Measurements from ENCODE around the gene CHKB.

Gene CHKB

DNA sequence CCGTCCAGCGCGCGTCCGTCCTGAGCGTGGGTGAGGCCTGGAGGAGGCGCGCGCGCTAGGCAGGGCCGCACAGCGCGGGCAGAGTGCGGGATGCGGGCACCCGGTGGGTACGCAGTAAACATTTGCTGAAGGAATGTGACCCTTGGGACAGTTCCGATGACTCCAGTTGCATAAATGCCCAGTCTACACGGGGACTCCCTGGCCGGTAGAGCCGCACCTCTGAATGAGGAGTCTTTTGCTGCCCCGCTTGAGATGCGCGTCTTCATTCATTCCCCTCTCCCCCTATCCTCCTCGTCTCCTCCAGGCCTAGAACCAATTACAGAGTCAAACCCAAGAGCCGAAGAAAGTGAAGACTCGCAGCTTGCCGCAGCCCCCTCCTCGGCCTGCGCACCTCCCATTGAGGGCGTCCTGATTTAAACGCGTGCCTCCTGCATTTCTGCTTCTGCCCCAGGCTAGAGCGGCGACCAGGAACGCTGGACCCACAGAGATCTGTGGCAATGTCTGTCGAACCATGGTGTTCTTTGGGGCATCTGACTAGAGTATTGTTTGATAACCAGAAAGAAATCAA, 729 bp upstream of the CHKB start:
- no peak for TF ChIP-seq Cebpa-rat (IDR thresholded peaks at IDR 0.05)
- Histone ChIP-seq H3K27ac (peak overlapping the region; percentile 97), H3K27me3 (no peaks in the 10 kb centered on the region), H3K4me1 (peaks cover 28% of the 10 kb centered on the region), H3K36me3 (peaks cover 31% of the 10 kb centered on the region), H3K9me3 (no peaks in the 10 kb centered on the region), H3K4me3 (peak overlapping the region; percentile 87), H3K9ac (peak overlapping the region; percentile 93), H3K4me2 (peak overlapping the region; percentile 92), H4K20me1 (peaks cover 17% of the 10 kb centered on the region)

DNA sequence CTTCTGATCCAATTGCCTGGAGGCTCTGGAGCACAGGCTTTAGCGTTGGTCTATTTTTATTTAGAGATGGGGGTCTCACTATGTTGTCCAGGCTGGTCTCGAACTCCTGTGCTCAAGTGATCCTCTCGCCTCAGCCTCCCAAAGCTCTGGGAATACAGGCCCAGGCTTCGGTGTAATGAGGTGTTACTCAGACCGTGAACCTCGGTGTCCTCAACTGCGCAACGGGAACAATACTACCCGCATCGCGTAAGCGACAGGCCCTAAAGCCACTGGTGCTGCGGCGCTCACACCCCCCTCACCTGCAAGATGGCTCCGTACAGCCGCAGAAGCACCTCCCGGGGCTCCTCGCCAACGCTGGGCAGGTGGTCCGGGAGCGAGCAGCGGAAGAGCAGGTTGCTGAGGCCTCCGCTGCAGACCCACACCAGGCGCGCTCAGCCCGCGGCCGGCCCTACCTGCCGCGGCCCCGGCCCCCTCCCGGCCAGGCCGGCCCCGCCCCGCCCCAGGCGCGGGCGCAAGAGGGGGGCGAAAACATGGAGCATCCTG, 628 bp downstream of the CHKB start:
- no peak for TF ChIP-seq Cebpa-rat (IDR thresholded peaks at IDR 0.05)
- Histone ChIP-seq H3K27ac (peak overlapping the region; percentile 97), H3K9ac (peak overlapping the region; percentile 93), H3K36me3 (peaks cover 39% of the 10 kb centered on the region), H3K4me1 (peaks cover 28% of the 10 kb centered on the region), H3K4me2 (peak overlapping the region; percentile 96), H3K27me3 (no peaks in the 10 kb centered on the region), H3K9me3 (no peaks in the 10 kb centered on the region), H4K20me1 (peaks cover 12% of the 10 kb centered on the region), H3K4me3 (peak overlapping the region; percentile 87)

DNA sequence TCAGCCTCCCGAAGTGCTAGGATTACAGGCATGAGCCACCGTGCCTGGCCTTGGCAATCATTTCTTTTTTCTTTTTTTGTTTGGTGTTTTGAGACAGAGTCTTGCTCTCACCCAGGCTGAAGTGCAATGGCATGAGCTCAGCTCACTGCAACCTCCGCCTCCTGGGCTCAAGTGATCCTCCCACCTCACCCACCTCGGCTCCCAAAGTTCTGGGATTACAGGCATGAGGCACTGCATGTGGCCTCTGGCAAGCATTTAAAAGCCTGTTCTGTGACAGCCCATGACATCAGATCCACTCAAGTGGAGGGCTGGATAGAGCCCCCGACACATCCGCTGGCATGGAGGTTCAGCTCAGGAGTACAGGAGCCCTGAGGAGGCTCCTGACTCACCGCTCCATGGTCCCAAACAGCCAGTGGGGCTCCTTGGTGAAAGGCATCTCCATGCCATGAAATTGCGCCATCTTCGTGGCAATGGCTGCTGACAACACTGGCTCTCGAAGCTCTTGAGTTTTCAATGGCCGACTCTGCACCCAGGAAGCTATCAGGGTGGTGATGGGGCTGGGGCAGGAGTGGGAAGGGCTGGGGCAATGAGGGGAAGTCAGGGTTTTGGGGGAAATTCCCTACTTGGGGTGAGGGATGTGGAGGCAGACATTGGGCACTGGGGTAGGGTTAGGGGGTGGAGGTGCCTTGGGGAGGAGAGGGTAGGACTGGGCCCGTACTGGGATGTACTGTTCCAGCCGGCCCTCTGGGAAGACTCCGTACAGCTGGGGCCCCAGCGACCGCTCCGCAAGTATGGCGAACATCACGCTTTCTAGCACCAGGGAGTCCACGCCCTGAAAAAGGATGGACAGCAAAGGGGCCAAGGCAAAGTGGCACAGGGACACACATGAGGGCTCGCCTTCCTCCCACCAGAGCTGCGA, 1.4 kb downstream of the CHKB start:
- Histone ChIP-seq H3K4me1 (peaks cover 28% of the 10 kb centered on the region), H3K9ac (peak overlapping the region; percentile 93), H4K20me1 (peaks cover 14% of the 10 kb centered on the region), H3K27ac (peak overlapping the region; percentile 97; the same call in 1 of the 2 replicates), H3K9me3 (no peaks in the 10 kb centered on the region), H3K4me3 (peak overlapping the region; percentile 87), H3K36me3 (peaks cover 46% of the 10 kb centered on the region), H3K4me2 (peak overlapping the region; percentile 96), H3K27me3 (no peaks in the 10 kb centered on the region)
- TF ChIP-seq Cebpa-rat (IDR thresholded peaks at IDR 0.05), result no peak

DNA sequence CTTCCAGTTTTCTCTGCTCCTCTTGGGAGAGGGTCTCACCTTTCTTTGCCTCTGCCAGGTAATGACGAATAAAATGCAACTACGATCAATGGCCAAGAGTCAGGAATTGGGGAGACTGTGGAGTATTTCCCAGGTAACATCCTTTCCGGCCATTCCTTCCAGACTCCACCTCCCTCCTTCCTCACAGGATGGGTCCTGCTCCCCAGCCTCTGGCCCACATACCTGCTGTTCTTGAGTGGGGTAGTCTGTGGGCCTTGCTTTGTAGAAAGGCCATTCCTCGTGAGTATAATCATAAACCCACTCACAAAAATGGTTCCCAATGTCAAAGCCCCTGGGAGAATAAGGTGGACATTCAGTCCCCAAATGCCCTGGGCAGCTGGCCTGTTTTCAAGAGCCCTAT, 2.9 kb downstream of the CHKB start:
- H3K9ac ChIP-seq, result 0 out of 2 replicates have a peak overlapping the region, but pooled peaks have one; percentile 10
- H4K20me1 ChIP-seq, result peaks cover 20% of the 10 kb centered on the region
- H3K36me3 ChIP-seq, result peaks cover 58% of the 10 kb centered on the region
- no peak overlapping the region for H3K27ac ChIP-seq
- no peaks in the 10 kb centered on the region for H3K27me3 ChIP-seq
- no peaks in the 10 kb centered on the region for H3K9me3 ChIP-seq
- H3K4me1 ChIP-seq, result peaks cover 28% of the 10 kb centered on the region
- H3K4me2 ChIP-seq, result no peak overlapping the region
- no peak overlapping the region for H3K4me3 ChIP-seq
- no peak for TF ChIP-seq Cebpa-rat (IDR thresholded peaks at IDR 0.05)

DNA sequence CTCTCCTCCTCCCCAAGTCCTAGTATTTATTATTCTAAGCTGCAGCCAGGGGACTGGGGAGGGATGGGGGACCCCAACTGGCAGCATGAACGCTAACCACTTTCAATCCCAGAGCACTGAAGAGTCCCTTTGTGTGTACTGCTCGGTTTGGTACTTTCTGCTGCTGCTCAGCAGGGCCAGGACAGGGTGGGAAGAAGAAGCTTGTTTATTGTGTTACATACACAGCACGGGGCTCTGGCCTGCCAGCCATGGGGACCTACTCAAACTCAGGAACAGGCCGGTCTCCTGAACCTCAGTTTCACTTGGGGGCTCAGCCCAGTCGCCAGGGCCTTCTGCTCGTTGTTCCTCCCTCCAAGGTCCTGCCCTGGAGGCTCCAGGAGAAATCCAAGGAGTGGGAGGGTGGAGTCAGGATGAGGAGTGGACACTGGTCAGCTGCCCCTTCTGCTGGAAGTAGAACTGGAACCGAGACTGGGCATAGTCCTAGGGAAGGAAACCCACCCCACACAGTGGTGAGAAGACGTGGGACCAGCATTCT, 3.8 kb downstream of the CHKB start:
- peaks cover 25% of the 10 kb centered on the region for H4K20me1 ChIP-seq
- peaks cover 68% of the 10 kb centered on the region for H3K36me3 ChIP-seq
- no peaks in the 10 kb centered on the region for H3K9me3 ChIP-seq
- no peak overlapping the region for H3K9ac ChIP-seq
- H3K4me3 ChIP-seq, result no peak overlapping the region
- H3K27ac ChIP-seq, result no peak overlapping the region
- no peaks in the 10 kb centered on the region for H3K27me3 ChIP-seq
- no peak for TF ChIP-seq Cebpa-rat (IDR thresholded peaks at IDR 0.05)
- H3K4me2 ChIP-seq, result no peak overlapping the region
- H3K4me1 ChIP-seq, result peaks cover 25% of the 10 kb centered on the region

DNA sequence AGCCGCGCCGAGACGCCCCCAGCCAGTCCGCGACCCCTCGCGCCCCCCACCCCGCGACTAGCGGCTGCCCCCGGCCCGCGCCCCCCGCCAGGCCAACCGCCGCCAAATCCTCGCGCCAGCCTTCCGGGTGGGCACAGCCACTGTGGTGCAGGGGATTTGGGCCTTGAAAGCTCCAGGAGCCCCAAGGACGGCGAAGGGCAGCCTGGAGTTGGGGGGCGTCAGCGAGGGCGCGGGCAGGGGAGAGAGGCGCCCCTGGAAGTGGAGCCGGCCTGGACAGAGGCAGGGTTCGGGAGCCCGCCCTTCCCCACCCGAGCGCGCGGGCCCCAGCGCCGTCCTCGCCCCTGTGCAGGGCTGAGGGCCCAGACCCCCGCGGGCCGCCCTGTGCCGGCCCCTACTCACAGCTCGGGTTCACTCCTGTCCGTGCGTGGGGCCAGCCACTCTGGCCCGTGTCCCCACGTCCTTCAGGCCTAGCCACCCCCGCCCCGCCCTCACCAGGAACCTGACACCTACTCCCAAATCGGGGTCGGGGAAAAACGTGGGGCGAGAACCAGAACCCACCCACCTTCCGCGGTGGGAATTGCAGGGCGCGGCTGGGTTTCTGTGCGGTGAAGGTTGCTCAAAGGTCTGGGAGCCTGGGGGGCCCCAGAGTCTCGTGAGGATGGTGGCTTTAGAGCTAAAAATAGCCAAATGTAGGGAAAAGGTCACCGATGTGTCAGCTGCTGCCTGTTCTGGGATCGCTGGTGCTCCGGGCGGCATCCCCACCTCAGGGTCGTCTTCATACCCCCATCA, 4.5 kb downstream of the CHKB start, which contains the start of gene CPT1B:
Gene CPT1B (minus strand): TSS at position 441 of the 789 bp plus-strand sequence. CDS start 512 bp downstream, outside the sequence.
- Histone ChIP-seq H3K4me3 (no peak within 1 kb of the TSS), H3K27ac (no peak within 1 kb of the TSS), H3K4me2 (no peak within 1 kb of the TSS), H3K9me3 (no peaks in the 10 kb centered on the region), H4K20me1 (peaks cover 23% of the 10 kb centered on the region), H3K4me1 (peaks cover 19% of the 10 kb centered on the region), H3K36me3 (peaks cover 74% of the 10 kb centered on the region), H3K27me3 (no peaks in the 10 kb centered on the region), H3K9ac (no peak within 1 kb of the TSS)
- TF ChIP-seq Cebpa-rat (IDR thresholded peaks at IDR 0.05), result no peak

DNA sequence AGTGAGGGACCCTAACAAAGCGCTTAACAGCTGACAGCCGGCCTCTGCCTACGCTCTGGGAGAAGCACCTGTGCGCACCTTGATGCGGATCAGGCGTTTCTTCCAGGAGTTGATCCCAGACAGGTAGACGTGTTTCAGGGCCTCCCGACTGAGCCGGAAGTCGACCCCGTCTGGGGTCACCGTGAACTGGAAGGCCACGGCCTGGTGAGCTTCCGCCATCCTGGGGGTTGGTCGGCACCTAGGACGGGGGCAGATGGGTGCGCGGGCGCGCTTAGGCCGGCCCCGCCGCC, 5.0 kb downstream of the CHKB start:
- no peak overlapping the region for H3K4me3 ChIP-seq
- peaks cover 20% of the 10 kb centered on the region for H3K4me1 ChIP-seq
- H3K4me2 ChIP-seq, result no peak overlapping the region
- no peaks in the 10 kb centered on the region for H3K27me3 ChIP-seq
- H4K20me1 ChIP-seq, result peaks cover 29% of the 10 kb centered on the region
- TF ChIP-seq Cebpa-rat (IDR thresholded peaks at IDR 0.05), result no peak
- H3K9ac ChIP-seq, result no peak overlapping the region
- peaks cover 80% of the 10 kb centered on the region for H3K36me3 ChIP-seq
- no peak overlapping the region for H3K27ac ChIP-seq
- H3K9me3 ChIP-seq, result no peaks in the 10 kb centered on the region

DNA sequence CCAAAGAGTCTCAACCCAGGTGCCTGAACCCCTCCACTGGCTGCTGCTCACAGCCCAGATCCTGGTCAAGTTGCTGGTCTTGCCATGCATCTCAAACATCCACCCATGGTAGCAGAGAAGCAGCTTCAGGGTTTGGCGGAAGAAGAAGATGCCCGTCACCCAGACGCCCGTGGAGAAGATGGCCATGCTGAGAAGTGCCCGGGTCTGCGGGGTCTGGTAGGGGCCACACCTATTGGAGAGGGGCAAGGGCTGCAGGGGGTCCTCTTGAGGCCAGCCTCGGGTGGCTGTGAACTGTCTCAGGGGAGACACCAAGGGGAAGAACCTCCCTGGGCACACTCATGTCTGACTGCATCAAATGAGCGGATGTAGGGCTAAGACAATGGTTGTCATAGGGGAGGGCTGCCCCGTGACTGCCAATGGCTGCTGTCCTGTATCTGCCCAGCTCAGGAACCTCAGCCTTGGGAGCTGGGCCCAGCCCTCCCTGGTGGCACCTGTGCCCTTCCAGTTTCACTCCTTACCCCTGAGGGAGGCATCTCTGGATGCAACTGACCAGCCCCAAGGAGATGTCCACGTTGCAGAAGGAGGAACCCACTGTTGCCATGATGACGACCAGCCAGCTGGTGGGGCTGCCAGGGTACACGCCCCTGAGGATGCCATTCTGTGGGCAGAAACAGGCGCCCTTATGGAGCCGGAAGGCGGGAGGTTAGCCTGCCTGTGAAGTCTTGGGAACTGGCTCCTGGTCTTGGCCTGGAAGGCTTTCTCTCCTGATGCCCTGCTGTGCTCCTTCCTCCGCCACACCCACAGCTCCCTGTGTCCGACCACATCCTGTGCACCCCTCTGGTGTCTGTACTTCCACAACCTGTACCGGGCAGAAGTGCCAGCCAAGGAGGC, 5.6 kb downstream of the CHKB start:
- peaks cover 34% of the 10 kb centered on the region for H4K20me1 ChIP-seq
- TF ChIP-seq Cebpa-rat (IDR thresholded peaks at IDR 0.05), result no peak
- no peak overlapping the region for H3K9ac ChIP-seq
- H3K9me3 ChIP-seq, result no peaks in the 10 kb centered on the region
- H3K4me1 ChIP-seq, result peaks cover 25% of the 10 kb centered on the region
- H3K27me3 ChIP-seq, result no peaks in the 10 kb centered on the region
- peaks cover 85% of the 10 kb centered on the region for H3K36me3 ChIP-seq
- no peak overlapping the region for H3K4me3 ChIP-seq
- H3K27ac ChIP-seq, result no peak overlapping the region
- H3K4me2 ChIP-seq, result no peak overlapping the region
